Inflammatory macrophage treated with lipopolysaccharide for 1 hour (primary cell): ENCODE measurements around the gene ABCD1.

ENCODE experiments used
- DNase-seq, 2 donors: peaks; one replicate each; pipeline ENCODE4 v3.0.0-alpha.2; 2020 to 2022

The ABCD1 gene

GRCh38 chrX:153763989-153764755 is 39.5 kb downstream of the ABCD1 start, which contains the start of gene PLXNB3:
TSS of gene PLXNB3 (plus strand) at chrX:153764249. CDS start at chrX:153765536, 1,287 bp downstream.
- DNase-seq: peak; percentile 43 to 69

GRCh38 chrX:153764786-153765137 is 40.1 kb downstream of the ABCD1 start:
- DNase-seq: no peak

- no peak for DNase-seq
These were observed 40.8 kb downstream of the ABCD1 start for GRCh38 chrX:153765138-153766079.

- peak in 1 of 2 donors; percentile 14 for DNase-seq
These were observed 41.6 kb downstream of the ABCD1 start for GRCh38 chrX:153766098-153766817.

GRCh38 chrX:153766871-153767673 is 42.4 kb downstream of the ABCD1 start:
- no peak for DNase-seq

GRCh38 chrX:153767674-153768055 is 43.0 kb downstream of the ABCD1 start:
- DNase-seq: no peak

GRCh38 chrX:153768311-153769157 is 43.9 kb downstream of the ABCD1 start:
- no peak for DNase-seq

GRCh38 chrX:153769158-153769864 is 44.7 kb downstream of the ABCD1 start:
- DNase-seq: no peak

GRCh38 chrX:153769865-153770600 is 45.4 kb downstream of the ABCD1 start:
- DNase-seq: no peak

- no peak for DNase-seq
These were observed 46.2 kb downstream of the ABCD1 start for GRCh38 chrX:153770601-153771414.

- no peak for DNase-seq
These were observed 47.0 kb downstream of the ABCD1 start for GRCh38 chrX:153771415-153772315.

- no peak for DNase-seq
These were observed 47.9 kb downstream of the ABCD1 start for GRCh38 chrX:153772316-153773217.

- no peak for DNase-seq
These were observed 48.6 kb downstream of the ABCD1 start for GRCh38 chrX:153773218-153773611.

- no peak for DNase-seq
These were observed 49.3 kb downstream of the ABCD1 start for GRCh38 chrX:153773741-153774575.

- no peak for DNase-seq
These were observed 50.1 kb downstream of the ABCD1 start for GRCh38 chrX:153774576-153775292.
